ENCODE results near the gene C1orf159.
"Not testable (repeated sequence)": the region's sequence is repeated elsewhere in the genome, so short reads cannot be mapped to it uniquely, and the experiment has no call there.

Gene C1orf159

DNA sequence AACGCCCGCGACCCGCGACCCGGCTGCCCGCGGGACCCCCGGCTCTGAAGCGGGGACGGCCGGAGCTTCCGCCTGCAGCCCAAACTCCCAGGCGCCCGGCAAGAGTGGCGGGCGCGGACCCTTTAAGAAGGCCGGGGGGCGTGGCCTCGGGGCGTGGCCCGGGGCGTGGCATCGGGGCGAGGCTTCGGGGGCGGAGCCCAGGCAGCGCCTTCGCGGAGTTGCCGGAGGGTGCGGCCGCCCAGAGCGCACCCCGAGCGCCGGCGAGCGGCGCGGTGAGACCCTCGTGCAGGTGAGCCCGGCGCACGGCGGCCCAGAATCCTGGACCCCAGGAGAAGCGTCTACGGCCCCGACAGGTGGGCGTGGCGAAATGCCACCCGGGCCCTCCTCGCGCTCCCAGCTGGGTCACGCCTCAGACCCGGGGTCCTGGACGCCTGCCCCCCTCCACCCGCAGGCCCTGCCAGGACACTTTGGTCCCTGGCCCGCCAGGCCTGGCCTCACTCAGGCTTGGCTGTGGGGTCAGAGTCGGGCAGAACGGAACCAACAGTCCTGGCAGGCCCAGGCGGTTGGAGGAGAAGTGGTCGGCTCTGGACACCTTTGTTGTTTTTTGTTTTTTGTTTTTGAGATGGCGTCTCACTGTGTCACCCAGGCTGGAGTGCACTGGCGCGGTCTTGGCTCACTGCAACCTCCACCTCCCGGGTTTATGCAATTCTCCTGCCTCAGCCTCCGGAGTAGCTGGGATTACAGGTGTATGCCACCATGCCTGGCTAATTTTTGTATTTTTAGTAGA lies 56.2 kb downstream of the C1orf159 start:
- peak; percentile 96 for DNase-seq (ENCODE audit: extremely low spot score)
- POLR2A ChIA-PET = interaction anchor here (0.9 to 1.3 kb wide), 5 partner anchors 28 to 92 kb away, joined by 3 to 4 read pairs (median 3); partner anchors contain the start of genes HES4 and ISG15
- no peak for TF ChIP-seq FOXM1 (IDR thresholded peaks at IDR 0.05; ENCODE audit: borderline replicate concordance)
- TF ChIP-seq ZNF384 (IDR thresholded peaks at IDR 0.05) = no peak
- peak; percentile 74; the same call in 1 of the 2 replicates for TF ChIP-seq SP1 (IDR thresholded peaks at IDR 0.05)
- TF ChIP-seq PKNOX1 (IDR thresholded peaks at IDR 0.05) = no peak
- TF ChIP-seq NFRKB (IDR thresholded peaks at IDR 0.05) = no peak
- CTCF ChIA-PET = interaction anchor here (0.8 to 1.5 kb wide), 4 partner anchors 27 to 172 kb away, joined by 3 to 4 read pairs (median 3); no protein-coding TSS in a partner anchor

DNA sequence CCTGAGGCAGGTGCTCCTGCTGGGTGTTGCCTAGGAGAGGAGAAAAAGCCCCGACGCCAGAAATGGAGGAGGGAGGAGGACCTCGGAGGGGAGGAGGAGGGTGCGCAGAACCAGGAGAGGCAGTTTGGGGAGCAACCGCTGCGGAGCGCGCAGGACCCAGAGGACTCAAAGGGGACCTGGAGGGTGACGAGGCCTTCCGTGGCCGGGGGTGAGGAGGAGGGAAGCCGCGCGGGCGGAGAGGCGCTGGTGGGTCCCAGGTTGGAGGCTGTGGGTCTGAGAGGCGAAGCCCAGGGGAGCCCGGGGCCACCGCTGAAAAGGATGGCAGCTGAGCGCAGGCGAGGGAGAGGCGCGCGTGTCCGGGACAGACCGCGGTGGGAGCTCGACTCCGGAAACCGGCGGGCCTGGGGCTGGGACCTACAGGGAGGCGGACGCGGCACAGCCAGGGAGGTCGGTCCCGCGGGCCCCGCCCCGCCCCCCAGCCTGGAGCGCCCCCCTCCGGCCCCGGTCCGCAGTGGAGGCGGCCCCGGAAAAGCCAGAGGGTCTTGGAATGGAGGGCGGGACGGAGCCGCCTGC lies 56.9 kb downstream of the C1orf159 start:
- ChIA-PET CTCF (interaction anchor here (0.6 to 1.5 kb wide), 6 partner anchors 26 to 129 kb away, joined by 3 to 4 read pairs (median 4); no protein-coding TSS in a partner anchor), POLR2A (interaction anchor here (0.9 to 1.3 kb wide), 5 partner anchors 28 to 92 kb away, joined by 3 to 4 read pairs (median 3); partner anchors contain the start of genes HES4 and ISG15)
- peak; percentile 18 for DNase-seq (ENCODE audit: extremely low spot score)
- TF ChIP-seq FOXA1 (IDR thresholded peaks at IDR 0.05) (no peak), L3MBTL2 (conservative IDR thresholded peaks at IDR 0.05) (no peak), LEF1 (IDR thresholded peaks at IDR 0.05; ENCODE audit: borderline replicate concordance) (no peak), TARDBP (IDR thresholded peaks at IDR 0.05) (no peak), BHLHE40 (IDR thresholded peaks at IDR 0.05; ENCODE audit: borderline replicate concordance) (no peak), CTBP1 (IDR thresholded peaks at IDR 0.05; ENCODE audit: borderline replicate concordance) (no peak), PKNOX1 (IDR thresholded peaks at IDR 0.05) (no peak), ELF4 (IDR thresholded peaks at IDR 0.05) (no peak), FOXK2 (IDR thresholded peaks at IDR 0.05) (no peak)

GRCh38 chr1:1058088-1058905 lies 57.6 kb downstream of the C1orf159 start:
- POLR2A ChIA-PET = interaction anchor here (0.9 to 1.1 kb wide), 3 partner anchors 27 to 91 kb away, joined by 3 to 4 read pairs (median 3); partner anchors contain the start of gene ISG15
- no peak for DNase-seq (ENCODE audit: extremely low spot score)
- TF ChIP-seq SUZ12 (IDR thresholded peaks at IDR 0.05) (no peak), HDGF (IDR thresholded peaks at IDR 0.05; ENCODE audit: borderline replicate concordance) (no peak), TARDBP (IDR thresholded peaks at IDR 0.05) (no peak), FOXA1 (IDR thresholded peaks at IDR 0.05) (no peak), ARNT (IDR thresholded peaks at IDR 0.05) (no peak), LEF1 (IDR thresholded peaks at IDR 0.05; ENCODE audit: borderline replicate concordance) (no peak), ZNF384 (IDR thresholded peaks at IDR 0.05) (no peak), PKNOX1 (IDR thresholded peaks at IDR 0.05) (no peak), CTBP1 (IDR thresholded peaks at IDR 0.05; ENCODE audit: borderline replicate concordance) (no peak), L3MBTL2 (conservative IDR thresholded peaks at IDR 0.05) (no peak), BHLHE40 (IDR thresholded peaks at IDR 0.05; ENCODE audit: borderline replicate concordance) (no peak), ELF4 (IDR thresholded peaks at IDR 0.05) (no peak), FOXM1 (IDR thresholded peaks at IDR 0.05; ENCODE audit: borderline replicate concordance) (no peak), SP1 (IDR thresholded peaks at IDR 0.05) (no peak), FOXK2 (IDR thresholded peaks at IDR 0.05) (no peak), NFRKB (IDR thresholded peaks at IDR 0.05) (no peak)
- CTCF ChIA-PET = interaction anchor here (0.6 to 1.5 kb wide), 6 partner anchors 25 to 130 kb away, joined by 3 to 4 read pairs (median 4); no protein-coding TSS in a partner anchor

DNA sequence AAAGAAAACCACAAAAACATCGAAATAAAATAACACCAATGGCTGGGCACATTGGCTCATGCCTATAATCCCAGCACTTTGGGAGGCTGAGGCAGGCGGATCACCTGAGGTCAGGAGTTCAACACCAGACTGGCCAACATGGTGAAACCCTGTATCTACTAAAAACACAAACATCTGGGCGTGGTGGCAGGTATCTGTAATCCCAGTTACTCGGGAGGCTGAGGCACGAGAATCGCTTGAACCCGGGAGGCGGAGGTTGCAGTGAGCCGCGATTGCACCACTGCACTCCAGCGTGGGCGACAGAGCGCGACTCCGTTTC lies 58.2 kb downstream of the C1orf159 start:
- POLR2A ChIA-PET = interaction anchor here (0.8 kb wide), 1 partner anchor 38 kb away, joined by 3 read pairs; the partner anchor contains the start of gene AGRN
- CTCF ChIA-PET; DNase-seq (ENCODE audit: extremely low spot score): not testable (repeated sequence)

DNA sequence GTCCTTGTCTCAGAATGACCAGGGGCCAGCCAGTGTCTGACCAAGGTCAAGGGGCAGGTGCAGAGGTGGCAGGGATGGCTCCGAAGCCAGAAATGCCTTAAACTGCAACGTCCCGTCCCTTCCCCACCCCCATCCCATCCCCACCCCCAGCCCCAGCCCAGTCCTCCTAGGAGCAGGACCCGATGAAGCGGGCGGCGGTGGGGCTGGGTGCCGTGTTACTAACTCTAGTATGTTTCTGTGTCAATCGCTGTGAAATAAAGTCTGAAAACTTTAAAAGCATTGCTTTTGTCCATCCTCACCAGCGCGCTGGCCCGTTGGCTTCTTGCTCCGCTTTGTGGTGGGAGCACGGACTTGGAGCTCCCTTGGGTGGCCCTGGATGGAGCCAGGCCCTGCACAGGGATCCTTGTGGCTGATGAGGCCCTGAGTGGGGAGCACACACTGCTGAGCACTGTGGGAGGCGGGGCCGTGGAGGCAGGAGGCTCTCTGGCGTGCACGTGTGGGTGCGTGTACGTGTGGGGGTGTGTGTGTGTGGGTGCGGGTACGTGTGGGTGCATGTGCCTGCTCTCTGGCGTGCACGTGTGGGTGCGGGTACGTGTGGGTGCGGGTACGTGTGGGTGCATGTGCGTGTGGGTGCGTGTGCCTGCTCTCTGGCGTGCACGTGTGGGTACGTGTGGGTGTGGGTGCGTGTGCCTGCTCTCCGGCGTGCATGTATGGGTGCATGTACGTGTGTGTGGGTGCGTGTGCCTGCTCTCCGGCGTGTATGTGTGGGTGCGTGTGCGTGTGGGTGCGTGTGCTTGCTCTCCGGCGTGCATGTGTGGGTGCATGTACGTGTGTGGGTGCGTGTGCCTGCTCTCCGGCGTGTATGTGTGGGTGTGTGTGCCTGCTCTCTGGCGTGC lies 59.8 kb downstream of the C1orf159 start:
- CTCF ChIA-PET = no interaction called here
- no peak for DNase-seq (ENCODE audit: extremely low spot score)
- TF ChIP-seq HDGF (IDR thresholded peaks at IDR 0.05; ENCODE audit: borderline replicate concordance) = no peak
- TF ChIP-seq FOXM1 (IDR thresholded peaks at IDR 0.05; ENCODE audit: borderline replicate concordance) = no peak
- TF ChIP-seq LEF1 (IDR thresholded peaks at IDR 0.05; ENCODE audit: borderline replicate concordance) = no peak
- POLR2A ChIA-PET = no interaction called here

All from HEK293T (cell line).